Renal pelvis (tissue), 12 donors: ENCODE data around the gene SDR9C7. TPM values are rescaled to one million over a fixed set of nuclear protein-coding genes. Genes with fewer than 3 reads are reported as not detected.
"Not testable (repeated sequence)": the region's sequence is repeated elsewhere in the genome, so short reads cannot be mapped to it uniquely, and the experiment has no call there.

ENCODE experiments used
- DNase-seq: peaks from one replicate; pipeline ENCODE4 v3.0.0-alpha.2; 2013
- long read RNA-seq, 16 experiments: transcript quantifications; one replicate each; lab custom pipeline, GENCODE V29; 2026
- polyA plus RNA-seq, 3 donors: library from polyadenylated mRNA; unstranded; fragments of 120-200 nt; gene quantifications; one replicate each; pipeline ENCODE4 v1.2.1, GENCODE V29; 2013; ENCODE audit not compliant: insufficient read length in 3 of 3

SDR9C7 gene
- polyA plus RNA-seq = under 1 TPM; 0.07 to 0.21 (median 0.16) TPM
- long read RNA-seq, donor 1 = 0 reads
- long read RNA-seq, donor 2 = 0 reads
- long read RNA-seq, donor 3 = 0 reads
- long read RNA-seq, donor 4 = 0 reads
- long read RNA-seq, donor 5 = 0 reads
- long read RNA-seq, donor 6 = 0 reads
- long read RNA-seq, donor 7 = 0 reads
- long read RNA-seq, donor 8 = 0 reads
- long read RNA-seq, donor 9 = 0 reads
- long read RNA-seq, donor 10 = 0 reads
- long read RNA-seq, donor 11 = 0 reads
- long read RNA-seq, donor 12 = 0 reads
- long read RNA-seq, donor 13 = 0 reads
- long read RNA-seq, donor 14 = 0 reads
- long read RNA-seq, donor 15 = 0 reads
- long read RNA-seq, donor 16 = 0 reads

- no peak for DNase-seq
Measured at GRCh38 chr12:56933826-56934625, at the start of gene SDR9C7. SDR9C7 (minus strand) TSS chr12:56934408; CDS start chr12:56934261, 147 bp downstream.

DNA sequence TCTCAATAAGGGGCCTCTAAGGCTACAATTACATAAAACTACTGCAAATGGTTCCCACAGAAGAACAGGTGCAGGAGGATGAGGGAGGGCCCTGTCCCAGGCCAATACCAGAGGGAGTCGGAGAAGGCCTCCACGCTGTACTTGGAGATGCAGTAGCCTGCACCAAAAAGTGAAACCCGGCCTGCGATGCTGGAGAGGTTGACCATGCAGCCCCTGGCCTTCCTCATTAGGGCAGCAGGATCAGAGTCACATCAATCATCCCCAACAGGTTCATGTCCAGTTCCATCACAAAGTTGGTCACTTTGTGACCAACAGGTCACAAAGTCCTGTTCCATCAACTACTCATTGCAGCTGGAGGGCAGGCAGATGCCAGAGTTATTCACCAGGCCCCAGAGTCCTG is 49.2 kb upstream of the SDR9C7 start:
- no peak for DNase-seq

GRCh38 chr12:56982578-56983236 is 48.5 kb upstream of the SDR9C7 start:
- DNase-seq = not testable (repeated sequence)

DNA sequence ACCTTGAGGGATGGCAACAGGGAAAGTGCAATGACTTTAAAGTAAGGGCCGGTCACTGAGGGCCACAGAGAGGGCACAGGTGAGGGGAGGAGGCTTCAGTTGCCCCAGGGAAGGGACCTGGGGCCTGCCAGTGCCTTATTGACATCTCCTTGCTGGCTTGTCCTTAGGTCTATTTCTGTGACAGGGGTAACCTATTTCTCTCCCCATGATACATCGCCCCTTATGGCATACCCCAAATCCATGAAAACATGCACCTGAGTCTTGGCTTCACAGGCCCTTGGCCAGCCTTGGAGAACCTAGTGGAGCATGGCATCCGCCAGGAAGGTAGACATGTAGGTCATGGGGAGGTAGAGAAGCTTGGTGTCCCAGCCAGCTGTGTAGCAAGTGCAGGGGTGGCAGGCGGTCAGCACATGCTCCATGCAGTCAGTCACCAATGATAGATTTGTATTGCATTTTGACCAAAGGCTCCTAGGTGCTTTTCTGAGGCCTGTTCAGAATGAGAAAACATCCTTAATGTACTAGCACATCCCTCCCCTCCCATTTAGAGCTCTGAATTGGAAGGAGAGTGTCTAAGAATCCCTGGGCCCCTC is 46.8 kb upstream of the SDR9C7 start:
- DNase-seq = no peak

DNA sequence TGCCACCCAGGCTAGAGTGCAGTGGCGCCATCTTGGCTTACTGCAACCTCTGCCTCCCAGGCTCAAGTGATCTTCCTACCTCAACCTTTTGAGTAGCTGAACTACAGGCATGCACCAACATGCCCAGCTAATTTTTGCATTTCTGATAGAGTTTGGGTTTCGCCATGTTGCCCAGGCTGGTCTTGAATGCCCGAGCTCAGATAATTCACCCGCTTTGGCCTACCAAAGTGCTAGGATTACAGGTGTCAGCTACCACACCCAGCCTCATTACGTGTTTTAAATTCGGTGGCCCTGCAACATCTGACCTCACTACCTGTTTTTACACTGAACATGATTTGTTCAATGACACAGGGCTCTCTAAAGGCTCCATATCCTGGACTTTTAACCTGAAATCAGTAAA is 46.1 kb upstream of the SDR9C7 start:
- DNase-seq = no peak

- no peak for DNase-seq
Measured at GRCh38 chr12:56979628-56980027, 45.4 kb upstream of the SDR9C7 start.

DNA sequence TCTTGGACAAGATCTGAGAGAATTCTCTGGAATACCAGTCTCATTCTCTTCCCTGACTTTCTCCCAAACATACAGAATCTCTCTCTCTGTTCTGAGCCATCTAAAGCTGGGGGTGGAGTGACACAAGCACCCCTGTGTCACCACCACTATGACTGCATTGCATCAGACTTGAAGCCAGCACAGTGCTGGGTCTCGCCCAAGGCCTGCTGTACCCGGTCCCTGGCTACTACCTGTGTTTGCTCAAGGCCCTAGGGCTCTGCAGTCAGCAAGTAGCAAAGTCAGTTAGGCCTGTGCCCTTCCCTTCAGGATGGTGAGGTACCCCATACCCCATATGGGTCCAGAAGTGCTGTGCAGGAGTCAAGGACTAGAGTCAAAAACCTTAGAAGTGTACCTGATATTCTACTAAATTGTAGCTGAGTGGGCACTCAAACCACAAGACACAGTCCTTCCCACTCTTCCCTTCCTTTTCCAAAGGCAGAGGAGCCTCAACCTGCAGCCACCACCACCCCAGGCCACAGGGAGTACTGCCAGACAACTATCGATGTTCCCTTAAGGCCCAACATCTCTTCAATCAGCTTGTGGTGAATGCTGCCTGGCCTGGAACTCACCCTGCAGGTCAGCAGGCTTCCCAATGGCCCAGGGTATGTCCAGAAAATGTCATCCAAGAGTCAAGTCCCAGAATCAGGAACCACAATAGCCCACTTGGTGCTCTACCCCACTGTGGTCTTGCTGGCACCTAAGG is 44.4 kb upstream of the SDR9C7 start:
- no peak for DNase-seq

DNA sequence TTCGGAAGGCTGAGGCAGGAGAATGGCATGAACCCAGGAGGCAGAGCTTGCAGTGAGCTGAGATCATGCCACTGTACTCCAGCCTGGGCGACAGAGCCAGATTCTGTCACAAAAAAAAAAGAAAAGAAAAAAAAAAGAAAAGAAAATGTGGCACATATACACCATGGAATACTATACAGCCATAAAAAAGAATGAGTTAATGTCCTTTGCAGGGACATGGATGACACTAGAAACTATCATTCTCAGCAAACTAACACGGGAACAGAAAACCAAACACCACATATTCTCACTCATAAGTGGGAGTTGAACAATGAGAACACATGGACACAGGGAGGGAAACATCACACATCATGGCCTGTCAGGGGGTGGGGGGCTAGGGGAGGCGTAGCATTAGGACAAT is 43.2 kb upstream of the SDR9C7 start:
- DNase-seq = not testable (repeated sequence)

DNA sequence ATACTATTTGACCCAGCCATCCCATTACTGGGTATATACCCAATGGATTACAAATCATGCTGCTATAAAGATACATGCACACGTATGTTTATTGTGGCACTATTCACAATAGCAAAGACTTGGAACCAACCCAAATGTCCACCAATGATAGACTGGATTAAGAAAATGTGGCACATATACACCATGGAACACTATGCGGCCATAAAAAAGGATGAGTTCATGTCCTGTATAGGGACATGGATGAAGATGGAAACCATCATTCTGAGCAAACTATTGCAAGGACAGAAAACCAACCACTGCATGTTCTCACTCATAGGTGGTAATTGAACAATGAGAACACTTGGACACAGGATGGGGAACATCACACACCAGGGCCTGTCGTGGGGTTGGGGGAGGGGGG is 40.0 kb upstream of the SDR9C7 start:
- not testable (repeated sequence) for DNase-seq

- DNase-seq = not testable (repeated sequence)
Measured at GRCh38 chr12:56968910-56969309, 34.7 kb upstream of the SDR9C7 start.

DNA sequence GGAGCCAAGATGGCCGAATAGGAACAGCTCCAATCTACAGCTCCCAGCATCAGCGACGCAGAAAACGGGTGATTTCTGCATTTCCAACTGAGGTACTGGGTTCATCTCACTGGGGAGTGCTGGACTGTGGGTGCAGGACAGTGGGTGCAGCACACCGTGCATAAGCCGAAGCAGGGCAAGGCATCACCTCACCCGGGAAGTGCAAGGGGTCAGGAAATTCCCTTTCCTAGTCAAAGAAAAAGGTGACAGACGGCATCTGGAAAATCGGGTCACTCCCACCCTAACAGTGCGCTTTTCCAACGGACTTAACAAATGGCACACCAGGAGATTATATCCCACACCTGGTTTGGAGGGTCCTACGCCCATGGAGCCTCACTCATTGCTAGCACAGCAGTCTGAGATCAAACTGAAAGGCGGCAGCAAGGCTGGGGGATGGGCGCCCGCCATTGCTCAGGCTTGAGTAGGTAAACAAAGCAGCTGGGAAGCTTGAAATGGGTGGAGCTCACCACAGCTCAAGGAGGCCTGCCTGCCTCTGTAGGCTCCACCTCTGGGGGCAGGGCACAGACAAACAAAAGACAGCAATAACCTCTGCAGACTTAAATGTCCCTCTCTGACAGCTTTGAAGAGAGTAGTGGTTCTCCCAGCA is 31.9 kb upstream of the SDR9C7 start:
- DNase-seq = not testable (repeated sequence)

DNA sequence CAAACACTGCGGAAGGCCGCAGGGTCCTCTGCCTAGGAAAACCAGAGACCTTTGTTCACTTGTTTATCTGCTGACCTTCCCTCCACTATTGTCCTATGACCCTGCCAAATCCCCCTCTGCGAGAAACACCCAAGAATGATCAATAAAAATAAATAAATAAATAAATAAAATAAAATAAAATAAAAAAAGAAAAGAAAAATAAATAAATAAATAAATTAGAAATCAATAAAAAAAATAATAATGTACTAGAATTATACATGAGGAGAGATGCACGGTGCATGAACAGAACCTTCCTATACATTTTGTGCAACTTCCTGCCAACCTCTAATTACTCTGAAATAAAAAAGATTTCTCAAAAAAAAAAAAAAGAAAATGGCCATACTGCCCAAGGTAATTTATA is 30.9 kb upstream of the SDR9C7 start:
- DNase-seq = not testable (repeated sequence)

DNA sequence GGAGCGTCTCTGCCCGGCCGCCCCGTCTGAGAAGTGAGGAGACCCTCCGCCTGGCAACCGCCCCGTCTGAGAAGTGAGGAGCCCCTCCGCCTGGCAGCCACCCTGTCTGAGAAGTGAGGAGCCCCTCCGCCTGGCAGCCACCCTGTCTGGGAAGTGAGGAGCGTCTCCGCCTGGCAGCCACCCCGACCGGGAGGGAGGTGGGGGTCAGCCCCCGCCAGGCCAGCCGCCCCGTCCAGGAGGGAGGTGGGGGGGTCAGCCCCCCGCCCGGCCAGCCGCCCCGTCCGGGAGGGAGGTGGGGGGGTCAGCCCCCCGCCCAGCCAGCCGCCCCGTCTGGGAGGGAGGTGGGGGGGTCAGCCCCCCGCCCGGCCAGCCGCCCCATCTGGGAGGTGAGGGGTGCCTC is 29.3 kb upstream of the SDR9C7 start:
- not testable (repeated sequence) for DNase-seq

DNA sequence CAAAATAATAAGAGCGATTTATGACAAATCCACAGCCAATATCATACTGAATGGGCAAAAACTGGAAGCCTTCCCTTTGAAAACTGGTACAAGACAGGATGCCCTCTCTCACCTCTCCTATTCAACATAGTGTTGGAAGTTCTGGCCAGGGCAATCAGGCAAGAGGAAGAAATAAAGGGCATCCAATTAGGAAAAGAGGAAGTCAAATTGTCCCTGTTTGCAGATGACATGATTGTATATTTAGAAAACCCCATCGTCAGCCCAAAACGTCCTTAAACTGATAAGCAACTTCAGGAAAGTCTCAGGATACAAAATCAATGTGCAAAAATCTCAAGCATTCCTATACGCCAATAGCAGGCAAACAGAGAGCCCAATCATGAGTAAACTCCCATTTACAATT is 28.0 kb upstream of the SDR9C7 start:
- not testable (repeated sequence) for DNase-seq

DNA sequence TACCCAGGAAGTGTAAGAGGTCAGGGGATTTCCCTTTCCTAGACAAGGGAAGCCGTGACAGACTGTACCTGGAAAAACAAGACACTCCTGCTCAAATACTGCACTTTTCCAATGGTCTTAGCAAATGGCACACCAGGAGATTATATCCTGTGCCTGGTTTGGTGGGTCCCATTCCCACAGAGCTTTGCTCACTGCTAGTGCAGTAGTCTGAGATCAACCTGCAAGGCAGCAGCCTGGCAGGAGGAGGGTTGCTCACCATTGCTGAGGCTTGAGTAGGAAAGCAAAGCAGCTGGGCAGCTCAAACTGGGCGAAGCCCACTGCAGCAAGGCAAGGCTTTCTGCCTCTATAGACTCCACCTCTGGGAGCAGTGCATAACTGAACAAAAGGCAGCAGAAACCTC is 24.2 kb upstream of the SDR9C7 start:
- DNase-seq = no peak

DNA sequence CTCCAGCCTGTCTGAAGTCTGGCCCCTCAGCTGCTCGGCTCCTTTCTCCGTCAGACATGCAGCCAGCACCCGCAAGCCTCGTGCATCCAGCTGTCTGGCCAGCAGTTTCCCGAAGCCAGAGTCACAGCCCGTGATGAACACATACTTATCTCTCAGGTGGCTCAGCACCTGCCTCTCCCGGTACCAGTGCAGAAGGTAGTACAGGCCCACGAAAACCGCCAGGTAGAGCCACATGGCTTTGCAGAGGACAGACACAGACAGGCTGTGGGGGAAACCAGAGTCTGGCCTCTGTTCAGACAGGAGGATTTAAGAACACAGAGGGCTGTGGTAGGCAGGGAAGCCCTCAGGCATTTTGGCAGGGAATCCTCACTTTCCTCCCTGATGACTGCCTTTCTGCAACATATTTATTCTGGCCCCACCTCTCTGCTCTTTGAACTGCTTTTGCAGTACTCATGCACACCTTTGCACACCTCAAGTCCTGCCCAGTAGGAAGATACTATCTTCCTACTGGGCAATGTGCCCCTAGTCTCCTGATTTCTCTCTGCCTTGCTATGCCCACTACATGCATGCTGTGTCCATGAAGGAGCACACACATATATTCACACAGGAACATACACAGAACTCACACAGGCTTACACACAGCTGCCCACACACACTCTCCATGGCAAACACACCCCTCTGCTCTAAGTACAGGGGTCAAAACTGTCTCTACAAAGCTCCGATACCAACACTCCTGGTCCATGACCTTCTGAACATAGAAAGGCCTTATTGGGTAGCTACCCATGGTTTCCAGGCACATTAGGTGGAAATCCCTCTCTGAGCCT is 23.2 kb upstream of the SDR9C7 start, which contains the start of gene RDH16:
Gene RDH16 (minus strand): TSS at position 380 of the 824 bp plus-strand sequence. CDS start 146 bp downstream, at position 234.
- no peak for DNase-seq

GRCh38 chr12:56955631-56956256 is 21.5 kb upstream of the SDR9C7 start:
- no peak for DNase-seq

- DNase-seq = no peak
Measured at GRCh38 chr12:56954958-56955355, 20.7 kb upstream of the SDR9C7 start.
